GM12878 (cell line): ENCODE results near the gene SCYL3. TPM values are rescaled to one million over a fixed set of nuclear protein-coding genes. Genes with fewer than 3 reads are reported as not detected.
"Not testable (repeated sequence)": the region's sequence is repeated elsewhere in the genome, so short reads cannot be mapped to it uniquely, and the experiment has no call there.

Experiments
- ATAC-seq: fragments of 200-7000 bp; cut with Tn5 transposase; 3 replicates; pipeline ENCODE4 v1.9.1; 2020; ENCODE audit warnings: mild to moderate bottlenecking, moderate library complexity
- BruUV-seq: library from RNA; stranded (reverse); fragments of 400-500 nt; replicated peaks from 2 replicates; lab custom pipeline; 2021; lab: Mats Ljungman, UMichigan
- CTCF ChIA-PET: fragments of 300-600 bp; sonication (Branson Sonifier 250); formaldehyde crosslinking; extraction: SDS; loops from one replicate; lab custom pipeline; 2021; ENCODE audit warnings: inconsistent platforms; lab: Yijun Ruan, JAX
- POLR2A ChIA-PET: fragments of 350-600 bp; formaldehyde crosslinking; extraction: SDS; loops from one replicate; lab custom pipeline; 2021; ENCODE audit warnings: inconsistent platforms; lab: Charles Lee
- RAD21 ChIA-PET: fragments of 300-600 bp; sonication (Branson Sonifier 250); formaldehyde crosslinking; loops from one replicate; lab custom pipeline; 2023; ENCODE audit warnings: antibody characterized with exemption; ENCODE audit not compliant: unreplicated experiment; lab: Charles Lee
- SMC1A ChIA-PET: fragments of 300-600 bp; sonication (Branson Sonifier 250); formaldehyde crosslinking; loops from one replicate; lab custom pipeline; 2023; ENCODE audit not compliant: unreplicated experiment, uncharacterized antibody; lab: Charles Lee
- DNase-seq: peaks from one replicate; pipeline ENCODE4 v3.0.0-alpha.2; 2011; ENCODE audit warnings: low read depth, low spot score
- FAIRE-seq: peaks from 3 replicates; lab custom pipeline; 2011; peaks lifted over from hg19 to GRCh38; lab: Jason Lieb, UNC
- H2AFZ ChIP-seq: 2 replicates; pipeline ENCODE4 v1.6.0; 2011; ENCODE audit warnings: low read depth, low read length, control low read depth; ENCODE audit not compliant: control insufficient read depth
- H3K27ac ChIP-seq: 2 replicates; pipeline ENCODE4 v1.5.1; 2011; ENCODE audit warnings: control low read depth; ENCODE audit not compliant: control insufficient read depth, insufficient read depth
- H3K27me3 ChIP-seq, 2 experiments: replicated peaks in 1 of 2; 2 replicates each; pipeline versions ENCODE4 v1.6.0 to v1.6.1; 2011; ENCODE audit warnings: low read length in 1 of 2; ENCODE audit not compliant: control insufficient read depth in 2 of 2, insufficient read depth in 2 of 2
- H3K36me3 ChIP-seq, 2 experiments: 2 replicates each; pipeline ENCODE4 v1.5.1; 2011; ENCODE audit warnings: low read length in 1 of 2; ENCODE audit not compliant: control insufficient read depth in 2 of 2, insufficient read depth in 2 of 2
- H3K4me1 ChIP-seq: 2 replicates; pipeline ENCODE4 v1.6.1; 2011; ENCODE audit warnings: mild to moderate bottlenecking, low read length, moderate library complexity, mixed read lengths; ENCODE audit not compliant: control insufficient read depth, insufficient read depth
- H3K4me2 ChIP-seq: 2 replicates; pipeline ENCODE4 v1.6.0; 2011; ENCODE audit warnings: control low read depth; ENCODE audit not compliant: control insufficient read depth, insufficient read depth
- H3K4me3 ChIP-seq: fragments of 200-600 bp; sonication (generic); 2 replicates; pipeline ENCODE4 v1.5.1; 2016
- H3K79me2 ChIP-seq: 2 replicates; pipeline ENCODE4 v1.6.0; 2011; ENCODE audit warnings: low read length; ENCODE audit not compliant: control insufficient read depth, insufficient read depth
- H3K9ac ChIP-seq: 2 replicates; pipeline ENCODE4 v1.8.0; 2011; ENCODE audit warnings: low read length, control low read depth, mixed read lengths; ENCODE audit not compliant: control insufficient read depth, insufficient read depth
- H3K9me3 ChIP-seq: replicated peaks from 3 replicates; pipeline ENCODE4 v1.5.1; 2011; ENCODE audit warnings: mild to moderate bottlenecking, low read length; ENCODE audit not compliant: control insufficient read depth, insufficient read depth
- H4K20me1 ChIP-seq: 2 replicates; pipeline ENCODE4 v1.6.0; 2011; ENCODE audit not compliant: control insufficient read depth, insufficient read depth
- CREM ChIP-seq: IDR thresholded peaks from 2 replicates; pipeline ENCODE4 v1.6.1; 2014; ENCODE audit warnings: antibody characterized with exemption, low read depth
- HCFC1 ChIP-seq: fragments of 150-350 bp; IDR thresholded peaks from 2 replicates; pipeline ENCODE4 v1.6.1; 2014; ENCODE audit warnings: low read length
- NFIC ChIP-seq: IDR thresholded peaks from 2 replicates; pipeline ENCODE4 v1.6.1; 2012; ENCODE audit warnings: low read depth, mild to moderate bottlenecking, inconsistent platforms, low read length, moderate library complexity
- PAX8 ChIP-seq: fragments of 450-650 bp; IDR thresholded peaks from 2 replicates; pipeline ENCODE4 v1.6.1; 2017; ENCODE audit warnings: mild to moderate bottlenecking, moderate library complexity
- ZNF217 ChIP-seq: fragments of 450-650 bp; IDR thresholded peaks from 2 replicates; pipeline ENCODE4 v1.6.1; 2017; ENCODE audit warnings: antibody characterized with exemption, mild to moderate bottlenecking
- ZNF274 ChIP-seq: IDR thresholded peaks from one replicate; pipeline ENCODE4 v1.8.0; 2011; ENCODE audit not compliant: insufficient read length, insufficient read depth
- WGBS: methylation state at CpG from one replicate; pipeline ENCODE4 v1.1.6; 2016; ENCODE audit warnings: low lambda C conversion rate; ENCODE audit not compliant: insufficient replicate concordance, insufficient coverage; ENCODE audit errors: missing lambda C conversion rate; 5-methylcytosine and 5-hydroxymethylcytosine counted together
- in situ Hi-C: fragments of 300-500 bp; cut with MboI; formaldehyde crosslinking; loops from 9 replicates; pipeline ENCODE4 v1.14.3; 2018; ENCODE audit warnings: mixed read lengths
- intact Hi-C: fragments of 100-400 bp; cut with micrococcal nuclease; formaldehyde crosslinking; loops from one replicate; pipeline ENCODE4 v1.14.2; 2022; ENCODE audit not compliant: unreplicated experiment
- polyA plus RNA-seq, 11 experiments: library from polyadenylated mRNA; depleted of rRNA in 4 of 11; unstranded in 6 of 11; stranded (reverse) in 5 of 11; fragments of >200 nt; fragmentation: Nextera tagmentation in 4 of 11; fragmentation: Illumina TruSeq in 1 of 11; extraction: Ambion mirVana in 4 of 11; extraction: Trizol in 1 of 11; gene quantifications; 1 replicate in 1 of 11; 2 replicates in 10 of 11; pipeline versions ENCODE4 v1.2.1 to v1.2.3, GENCODE V29; 2011 to 2016; ENCODE audit warnings: inconsistent platforms in 2 of 11, missing spikeins in 2 of 11, low read depth in 1 of 11
- total RNA-seq, 4 experiments: library from RNA; depleted of rRNA in 3 of 4; stranded (reverse); fragments of >200 nt in 3 of 4; fragmentation: Illumina TruSeq in 1 of 4; extraction: Trizol in 1 of 4; gene quantifications; 2 replicates each; pipeline versions ENCODE4 v1.2.1 to v1.2.3, GENCODE V29; 2013 to 2021
- TF ChIP-seq, protein P1 (sequence below): fragments of 450-650 bp; IDR thresholded peaks from 2 replicates; pipeline ENCODE4 v1.6.1; 2018; ENCODE audit warnings: mild to moderate bottlenecking, low read depth, moderate library complexity; ENCODE audit not compliant: partially characterized antibody
- TF ChIP-seq, protein P2 (sequence below): IDR thresholded peaks from 2 replicates; pipeline ENCODE4 v1.6.1; 2012; ENCODE audit warnings: low read depth, low read length, improper control_type of control experiment

The SCYL3 gene
- total and polyA plus RNA-seq, 10 of the 15 experiments (the other 5 are each of a cell fraction or from before 2014, with no cell fraction given) = 4.3 to 14.3 (median 10.3) TPM

DNA sequence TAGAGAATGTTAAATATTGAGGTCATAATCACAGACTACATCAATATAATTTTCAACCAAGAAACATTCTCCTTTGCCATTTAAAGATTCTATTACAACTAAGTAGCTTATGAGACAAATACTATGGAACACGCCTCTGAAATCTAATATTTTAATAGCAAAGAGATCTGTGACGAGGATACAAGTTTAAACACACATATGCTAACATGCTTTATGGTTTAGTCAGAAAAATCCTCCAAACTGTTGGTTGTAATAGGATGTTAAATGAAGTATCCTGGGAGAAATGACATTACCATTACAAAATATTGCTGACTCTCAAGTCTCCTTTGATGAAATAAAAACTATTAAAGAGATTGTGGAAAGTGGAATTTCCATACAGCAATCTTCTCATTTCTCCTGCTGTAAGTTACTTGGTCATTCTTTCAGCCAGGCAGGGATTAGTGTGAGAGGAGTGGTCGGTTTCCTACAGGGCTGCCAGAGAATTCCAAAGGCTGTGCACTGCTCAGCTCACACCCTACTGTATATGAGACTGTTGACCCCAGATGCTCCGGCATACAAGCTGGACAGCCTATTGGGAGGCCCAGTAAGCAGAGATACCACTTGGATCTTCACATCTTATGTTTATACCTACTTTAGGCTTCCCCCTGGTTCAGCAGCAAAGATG lies 26.6 kb downstream of the SCYL3 start (continued):
- TF ChIP-seq, protein P1, sequence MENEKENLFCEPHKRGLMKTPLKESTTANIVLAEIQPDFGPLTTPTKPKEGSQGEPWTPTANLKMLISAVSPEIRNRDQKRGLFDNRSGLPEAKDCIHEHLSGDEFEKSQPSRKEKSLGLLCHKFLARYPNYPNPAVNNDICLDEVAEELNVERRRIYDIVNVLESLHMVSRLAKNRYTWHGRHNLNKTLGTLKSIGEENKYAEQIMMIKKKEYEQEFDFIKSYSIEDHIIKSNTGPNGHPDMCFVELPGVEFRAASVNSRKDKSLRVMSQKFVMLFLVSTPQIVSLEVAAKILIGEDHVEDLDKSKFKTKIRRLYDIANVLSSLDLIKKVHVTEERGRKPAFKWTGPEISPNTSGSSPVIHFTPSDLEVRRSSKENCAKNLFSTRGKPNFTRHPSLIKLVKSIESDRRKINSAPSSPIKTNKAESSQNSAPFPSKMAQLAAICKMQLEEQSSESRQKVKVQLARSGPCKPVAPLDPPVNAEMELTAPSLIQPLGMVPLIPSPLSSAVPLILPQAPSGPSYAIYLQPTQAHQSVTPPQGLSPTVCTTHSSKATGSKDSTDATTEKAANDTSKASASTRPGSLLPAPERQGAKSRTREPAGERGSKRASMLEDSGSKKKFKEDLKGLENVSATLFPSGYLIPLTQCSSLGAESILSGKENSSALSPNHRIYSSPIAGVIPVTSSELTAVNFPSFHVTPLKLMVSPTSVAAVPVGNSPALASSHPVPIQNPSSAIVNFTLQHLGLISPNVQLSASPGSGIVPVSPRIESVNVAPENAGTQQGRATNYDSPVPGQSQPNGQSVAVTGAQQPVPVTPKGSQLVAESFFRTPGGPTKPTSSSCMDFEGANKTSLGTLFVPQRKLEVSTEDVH = no peak
- TF ChIP-seq ZNF217 = no peak
- TF ChIP-seq HCFC1 = no peak
- no peak for TF ChIP-seq CREM
- no peak for TF ChIP-seq NFIC

DNA sequence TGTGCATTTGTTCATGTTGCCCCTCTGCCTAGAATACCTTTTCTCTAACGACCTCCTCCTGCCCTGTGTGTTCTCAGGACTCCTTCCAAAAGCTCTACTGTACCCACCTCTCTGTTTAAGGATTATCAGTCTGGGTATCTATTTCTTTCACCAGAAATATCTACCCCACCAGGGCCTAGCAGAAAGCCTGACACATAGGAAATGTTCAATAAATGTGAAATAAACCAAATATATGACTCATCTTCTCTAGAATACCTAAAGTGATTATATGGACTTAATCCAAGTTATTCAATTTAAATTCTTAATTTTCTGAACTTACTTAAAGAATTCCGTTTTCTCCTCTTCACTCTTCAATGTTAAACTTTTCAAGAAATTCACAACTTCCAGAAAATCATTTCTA lies 27.1 kb downstream of the SCYL3 start:
- intact Hi-C loops = no loop called here
- H3K36me3 ChIP-seq = peaks cover 10 to 38% of the 10 kb centered on the region in 2 experiments
- no peak for FAIRE-seq
- ChIA-PET RAD21 (no interaction called here), SMC1A (no interaction called here), POLR2A (no interaction called here), CTCF (interaction anchor here (1.2 kb wide), 1 partner anchor 20 kb away, joined by 3 read pairs; no protein-coding TSS in a partner anchor)
- DNase-seq = no peak
- TF ChIP-seq PAX8 = no peak
- TF ChIP-seq, protein P2, sequence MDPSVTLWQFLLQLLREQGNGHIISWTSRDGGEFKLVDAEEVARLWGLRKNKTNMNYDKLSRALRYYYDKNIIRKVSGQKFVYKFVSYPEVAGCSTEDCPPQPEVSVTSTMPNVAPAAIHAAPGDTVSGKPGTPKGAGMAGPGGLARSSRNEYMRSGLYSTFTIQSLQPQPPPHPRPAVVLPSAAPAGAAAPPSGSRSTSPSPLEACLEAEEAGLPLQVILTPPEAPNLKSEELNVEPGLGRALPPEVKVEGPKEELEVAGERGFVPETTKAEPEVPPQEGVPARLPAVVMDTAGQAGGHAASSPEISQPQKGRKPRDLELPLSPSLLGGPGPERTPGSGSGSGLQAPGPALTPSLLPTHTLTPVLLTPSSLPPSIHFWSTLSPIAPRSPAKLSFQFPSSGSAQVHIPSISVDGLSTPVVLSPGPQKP = no peak
- TF ChIP-seq ZNF274 = no peak
- H3K4me1 ChIP-seq = no peaks in the 10 kb centered on the region
- no peaks in the 10 kb centered on the region for H4K20me1 ChIP-seq
- H2AFZ ChIP-seq = no peak overlapping the region
- no peak overlapping the region for H3K27ac ChIP-seq
- no peaks in the 10 kb centered on the region for H3K9me3 ChIP-seq
- H3K9ac ChIP-seq = no peak overlapping the region
- in situ Hi-C loops = no loop called here
- no peaks in the 10 kb centered on the region for H3K79me2 ChIP-seq
- no peaks in the 10 kb centered on the region for H3K27me3 ChIP-seq
- no TSS peak for BruUV-seq
- H3K4me3 ChIP-seq = no peak overlapping the region
- H3K4me2 ChIP-seq = no peak overlapping the region
- WGBS = 98% methylated on average over 2 of the region's 2 CpGs
- ATAC-seq = no peak

DNA sequence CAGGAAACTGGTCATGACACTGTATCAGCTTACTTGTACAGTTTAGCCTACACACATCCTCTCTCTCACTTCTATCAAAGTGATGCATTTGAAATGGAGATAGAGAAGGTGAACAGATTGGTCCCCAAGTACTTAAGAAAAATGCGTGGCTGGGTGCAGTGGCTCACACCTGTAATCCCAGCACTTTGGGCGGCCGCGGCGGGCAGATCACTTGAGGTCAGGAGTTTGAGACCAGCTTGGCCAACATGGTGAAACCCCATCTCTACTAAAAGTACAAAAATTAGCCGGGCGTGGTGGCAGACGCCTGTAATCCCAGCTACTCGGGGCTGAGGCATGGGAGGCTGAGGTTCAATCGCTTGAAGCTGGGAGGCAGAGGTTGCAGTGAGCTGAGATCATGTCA lies 29.2 kb downstream of the SCYL3 start:
- CTCF ChIA-PET = interaction anchor here (0.7 to 0.9 kb wide), 2 partner anchors 35 to 226 kb away, joined by 4 read pairs; no protein-coding TSS in a partner anchor
- H3K9me3 ChIP-seq, H3K4me2 ChIP-seq, BruUV-seq, H3K4me1 ChIP-seq, intact Hi-C loops, FAIRE-seq, H2AFZ ChIP-seq, H3K27ac ChIP-seq, in situ Hi-C loops, ATAC-seq, RAD21 ChIA-PET, H3K9ac ChIP-seq, H4K20me1 ChIP-seq, H3K79me2 ChIP-seq, H3K4me3 ChIP-seq, H3K27me3 ChIP-seq, DNase-seq: not testable (repeated sequence)
- peaks cover 10 to 42% of the 10 kb centered on the region in 2 experiments for H3K36me3 ChIP-seq
- SMC1A ChIA-PET = interaction anchor here (0.7 to 1.4 kb wide), 3 partner anchors 14 to 1943 kb away, joined by 3 to 5 read pairs (median 3); no protein-coding TSS in a partner anchor
- POLR2A ChIA-PET = interaction anchor here (1.7 kb wide), 1 partner anchor 8 kb away, joined by 4 read pairs; no protein-coding TSS in a partner anchor
- 98% methylated on average over 10 of the region's 10 CpGs for WGBS
